ENCODE data around the gene JAKMIP1.

- no peak for TF ChIP-seq CTCF (conservative IDR thresholded peaks at IDR 0.05; ENCODE audit: low read length)
- no peak for TF ChIP-seq EZH2phosphoT487 (IDR thresholded peaks at IDR 0.05; ENCODE audit: borderline replicate concordance)
These were observed 4.7 kb upstream of the JAKMIP1 start for GRCh38 chr4:6204871-6205566.

All from Loucy (cell line).